GM23338 (cell line): Measurements from ENCODE around the gene MYD88. TPM values are rescaled to one million over a fixed set of nuclear protein-coding genes. Genes with fewer than 3 reads are reported as not detected.

Source experiments
- ATAC-seq: fragments of 200-7000 bp; cut with Tn5 transposase; 3 replicates; pipeline ENCODE4 v1.9.1; 2020
- DNase-seq: peaks from one replicate; pipeline ENCODE4 v3.0.0-alpha.2; 2015; ENCODE audit warnings: low spot score
- H2AFZ ChIP-seq: fragments of 200-600 bp; sonication (generic); 2 replicates; pipeline ENCODE4 v1.8.0; 2016; ENCODE audit warnings: antibody characterized with exemption, mild to moderate bottlenecking, moderate library complexity
- H3F3A ChIP-seq: fragments of 200-600 bp; sonication (generic); replicated peaks from 2 replicates; pipeline ENCODE4 v1.8.0; 2017; ENCODE audit warnings: antibody characterized with exemption, mixed run types, low read depth
- H3K27ac ChIP-seq: fragments of 200-600 bp; sonication (generic); 2 replicates; pipeline ENCODE4 v1.6.1; 2016; ENCODE audit warnings: low read depth
- H3K27me3 ChIP-seq: fragments of 200-600 bp; sonication (generic); 2 replicates; pipeline ENCODE4 v1.8.0; 2016; ENCODE audit warnings: mild to moderate bottlenecking, mixed run types, moderate library complexity; ENCODE audit not compliant: insufficient read depth
- H3K36me3 ChIP-seq: fragments of 200-600 bp; sonication (generic); 2 replicates; pipeline ENCODE4 v1.8.0; 2016; ENCODE audit warnings: mild to moderate bottlenecking; ENCODE audit not compliant: insufficient read depth
- H3K4me1 ChIP-seq: fragments of 200-600 bp; sonication (generic); 2 replicates; pipeline ENCODE4 v1.8.0; 2016; ENCODE audit warnings: mild to moderate bottlenecking, moderate library complexity; ENCODE audit not compliant: insufficient read depth
- H3K4me2 ChIP-seq: fragments of 200-600 bp; sonication (generic); 2 replicates; pipeline ENCODE4 v1.7.1; 2017; ENCODE audit warnings: mixed run types
- H3K4me3 ChIP-seq: fragments of 200-600 bp; sonication (generic); 2 replicates; pipeline ENCODE4 v1.6.1; 2016; ENCODE audit warnings: mixed run types
- H3K79me2 ChIP-seq: fragments of 200-600 bp; sonication (generic); replicated peaks from 2 replicates; pipeline ENCODE4 v1.8.0; 2017; ENCODE audit warnings: mild to moderate bottlenecking; ENCODE audit not compliant: insufficient read depth
- H3K9me2 ChIP-seq: fragments of 200-600 bp; sonication (generic); 2 replicates; pipeline ENCODE4 v1.8.0; 2017; ENCODE audit not compliant: insufficient read depth
- H4K20me1 ChIP-seq: fragments of 200-600 bp; sonication (generic); replicated peaks from 2 replicates; pipeline ENCODE4 v1.8.0; 2017; ENCODE audit warnings: mild to moderate bottlenecking; ENCODE audit not compliant: insufficient read depth
- H3K27ac Mint-ChIP-seq: 2 replicates; pipeline ENCODE4 v1.8.0; 2020; ENCODE audit warnings: inconsistent platforms, mild to moderate bottlenecking, moderate library complexity, mixed read lengths
- H3K27me3 Mint-ChIP-seq: 3 replicates; pipeline ENCODE4 v1.8.0; 2022; ENCODE audit warnings: low read depth, mild to moderate bottlenecking, moderate library complexity, mixed read lengths, inconsistent platforms; ENCODE audit not compliant: insufficient read depth, poor library complexity
- H3K36me3 Mint-ChIP-seq: 3 replicates; pipeline ENCODE4 v1.8.0; 2021; ENCODE audit warnings: low read depth, mild to moderate bottlenecking, inconsistent platforms, moderate library complexity, mixed read lengths
- H3K4me1 Mint-ChIP-seq: 3 replicates; pipeline ENCODE4 v1.8.0; 2020; ENCODE audit warnings: mild to moderate bottlenecking, inconsistent platforms, mixed read lengths
- H3K4me3 Mint-ChIP-seq: 3 replicates; pipeline ENCODE4 v1.8.0; 2021; ENCODE audit warnings: moderate library complexity, mild to moderate bottlenecking, inconsistent platforms, mixed read lengths
- H3K9me3 Mint-ChIP-seq: 3 replicates; pipeline ENCODE4 v1.8.0; 2020; ENCODE audit warnings: moderate library complexity, mild to moderate bottlenecking, inconsistent platforms, mixed read lengths
- CREB1 ChIP-seq: fragments of 250-450 bp; sonication (Bioruptor Pico); IDR thresholded peaks from 2 replicates; pipeline ENCODE4 v1.5.0; 2020; ENCODE audit warnings: low read depth, mild to moderate bottlenecking, moderate library complexity
- EZH2phosphoT487 ChIP-seq: fragments of 200-600 bp; sonication (generic); IDR thresholded peaks from one replicate; pipeline ENCODE4 v1.8.1; 2018; ENCODE audit warnings: antibody characterized with exemption; ENCODE audit not compliant: unreplicated experiment
- NANOG ChIP-seq: IDR thresholded peaks from 2 replicates; pipeline ENCODE4 v1.6.1; 2016; ENCODE audit warnings: antibody characterized with exemption, borderline replicate concordance
- ZNF331 ChIP-seq: fragments of 250-450 bp; sonication (Bioruptor Pico); IDR thresholded peaks from 2 replicates; pipeline ENCODE4 v1.5.0; 2020; ENCODE audit warnings: low read depth, mild to moderate bottlenecking, moderate library complexity
- polyA plus RNA-seq: library from polyadenylated mRNA; unstranded; fragments of >200 nt; fragmentation: Nextera tagmentation; extraction: Ambion mirVana; gene quantifications from 2 replicates; pipeline ENCODE4 v1.2.1, GENCODE V29; 2016
- total RNA-seq: library from RNA; depleted of rRNA; stranded (reverse); fragments of >200 nt; shearing (Covaris generic); gene quantifications from 2 replicates; pipeline ENCODE4 v1.2.3, GENCODE V29; 2014
- TF ChIP-seq, protein P1 (sequence below): fragments of 250-450 bp; sonication (Bioruptor Pico); IDR thresholded peaks from 2 replicates; pipeline ENCODE4 v1.5.0; 2020; ENCODE audit warnings: mild to moderate bottlenecking, moderate library complexity
- TF ChIP-seq, protein P2 (sequence below), 2 experiments: fragments of 200-600 bp in 1 of 2; sonication (generic) in 1 of 2; conservative IDR thresholded peaks; 2 replicates each; pipeline versions ENCODE4 v1.5.1 to v1.6.1; 2016 to 2017; ENCODE audit warnings: antibody characterized with exemption in 2 of 2, low read depth in 2 of 2, mild to moderate bottlenecking in 2 of 2, moderate library complexity in 1 of 2
- TF ChIP-seq, protein P3 (sequence below): IDR thresholded peaks from 2 replicates; pipeline ENCODE4 v1.6.1; 2016; ENCODE audit warnings: antibody characterized with exemption

Gene MYD88
- total and polyA plus RNA-seq, 2 experiments from 2014 or later, result 15.5 to 26.0 TPM

DNA sequence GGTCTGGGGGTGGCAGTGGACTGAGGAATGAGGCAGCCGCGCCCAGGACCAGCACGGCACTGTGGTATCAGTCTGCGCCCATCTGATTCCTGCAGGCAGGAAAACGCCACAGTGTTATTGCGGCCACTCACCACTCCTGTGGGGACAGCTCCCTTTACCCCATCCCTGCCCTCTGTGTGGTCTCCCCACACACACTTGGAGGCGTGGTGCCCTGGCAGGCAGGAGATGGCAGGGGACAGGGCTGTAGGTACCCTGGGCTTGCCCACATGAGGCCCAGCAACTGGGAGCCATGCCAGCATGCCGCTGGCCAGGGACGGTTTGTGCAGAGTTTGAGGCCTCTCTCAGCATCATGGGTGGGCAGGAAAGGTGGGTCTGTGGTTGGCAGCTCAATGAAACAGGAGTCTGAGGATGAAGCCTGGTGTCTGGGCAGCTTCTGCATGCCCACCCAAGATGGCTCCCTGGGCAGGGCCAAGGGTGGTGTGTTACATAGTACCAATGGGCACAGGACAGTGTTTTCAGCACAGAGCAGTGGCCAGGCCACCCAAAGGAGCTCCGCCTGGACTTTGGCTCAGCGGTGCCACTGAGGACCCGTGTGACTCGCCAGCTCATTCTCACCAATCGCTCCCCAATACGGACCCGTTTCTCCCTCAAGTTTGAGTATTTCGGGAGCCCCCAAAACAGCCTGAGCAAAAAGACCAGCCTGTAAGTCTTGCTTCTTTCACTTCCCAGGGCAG lies 28.7 kb upstream of the MYD88 start:
- H3K4me2 ChIP-seq, result no peak overlapping the region
- Mint-ChIP-seq H3K4me1 (no peaks in the 10 kb centered on the region), H3K27me3 (peaks cover 6% of the 10 kb centered on the region), H3K27ac (no peak overlapping the region), H3K9me3 (peaks cover 8% of the 10 kb centered on the region; the same call in 1 of the 3 replicates), H3K4me3 (no peak overlapping the region), H3K36me3 (no peaks in the 10 kb centered on the region)
- no peaks in the 10 kb centered on the region for H3K27me3 ChIP-seq
- H3K4me3 ChIP-seq, result no peak overlapping the region
- TF ChIP-seq, protein P1, sequence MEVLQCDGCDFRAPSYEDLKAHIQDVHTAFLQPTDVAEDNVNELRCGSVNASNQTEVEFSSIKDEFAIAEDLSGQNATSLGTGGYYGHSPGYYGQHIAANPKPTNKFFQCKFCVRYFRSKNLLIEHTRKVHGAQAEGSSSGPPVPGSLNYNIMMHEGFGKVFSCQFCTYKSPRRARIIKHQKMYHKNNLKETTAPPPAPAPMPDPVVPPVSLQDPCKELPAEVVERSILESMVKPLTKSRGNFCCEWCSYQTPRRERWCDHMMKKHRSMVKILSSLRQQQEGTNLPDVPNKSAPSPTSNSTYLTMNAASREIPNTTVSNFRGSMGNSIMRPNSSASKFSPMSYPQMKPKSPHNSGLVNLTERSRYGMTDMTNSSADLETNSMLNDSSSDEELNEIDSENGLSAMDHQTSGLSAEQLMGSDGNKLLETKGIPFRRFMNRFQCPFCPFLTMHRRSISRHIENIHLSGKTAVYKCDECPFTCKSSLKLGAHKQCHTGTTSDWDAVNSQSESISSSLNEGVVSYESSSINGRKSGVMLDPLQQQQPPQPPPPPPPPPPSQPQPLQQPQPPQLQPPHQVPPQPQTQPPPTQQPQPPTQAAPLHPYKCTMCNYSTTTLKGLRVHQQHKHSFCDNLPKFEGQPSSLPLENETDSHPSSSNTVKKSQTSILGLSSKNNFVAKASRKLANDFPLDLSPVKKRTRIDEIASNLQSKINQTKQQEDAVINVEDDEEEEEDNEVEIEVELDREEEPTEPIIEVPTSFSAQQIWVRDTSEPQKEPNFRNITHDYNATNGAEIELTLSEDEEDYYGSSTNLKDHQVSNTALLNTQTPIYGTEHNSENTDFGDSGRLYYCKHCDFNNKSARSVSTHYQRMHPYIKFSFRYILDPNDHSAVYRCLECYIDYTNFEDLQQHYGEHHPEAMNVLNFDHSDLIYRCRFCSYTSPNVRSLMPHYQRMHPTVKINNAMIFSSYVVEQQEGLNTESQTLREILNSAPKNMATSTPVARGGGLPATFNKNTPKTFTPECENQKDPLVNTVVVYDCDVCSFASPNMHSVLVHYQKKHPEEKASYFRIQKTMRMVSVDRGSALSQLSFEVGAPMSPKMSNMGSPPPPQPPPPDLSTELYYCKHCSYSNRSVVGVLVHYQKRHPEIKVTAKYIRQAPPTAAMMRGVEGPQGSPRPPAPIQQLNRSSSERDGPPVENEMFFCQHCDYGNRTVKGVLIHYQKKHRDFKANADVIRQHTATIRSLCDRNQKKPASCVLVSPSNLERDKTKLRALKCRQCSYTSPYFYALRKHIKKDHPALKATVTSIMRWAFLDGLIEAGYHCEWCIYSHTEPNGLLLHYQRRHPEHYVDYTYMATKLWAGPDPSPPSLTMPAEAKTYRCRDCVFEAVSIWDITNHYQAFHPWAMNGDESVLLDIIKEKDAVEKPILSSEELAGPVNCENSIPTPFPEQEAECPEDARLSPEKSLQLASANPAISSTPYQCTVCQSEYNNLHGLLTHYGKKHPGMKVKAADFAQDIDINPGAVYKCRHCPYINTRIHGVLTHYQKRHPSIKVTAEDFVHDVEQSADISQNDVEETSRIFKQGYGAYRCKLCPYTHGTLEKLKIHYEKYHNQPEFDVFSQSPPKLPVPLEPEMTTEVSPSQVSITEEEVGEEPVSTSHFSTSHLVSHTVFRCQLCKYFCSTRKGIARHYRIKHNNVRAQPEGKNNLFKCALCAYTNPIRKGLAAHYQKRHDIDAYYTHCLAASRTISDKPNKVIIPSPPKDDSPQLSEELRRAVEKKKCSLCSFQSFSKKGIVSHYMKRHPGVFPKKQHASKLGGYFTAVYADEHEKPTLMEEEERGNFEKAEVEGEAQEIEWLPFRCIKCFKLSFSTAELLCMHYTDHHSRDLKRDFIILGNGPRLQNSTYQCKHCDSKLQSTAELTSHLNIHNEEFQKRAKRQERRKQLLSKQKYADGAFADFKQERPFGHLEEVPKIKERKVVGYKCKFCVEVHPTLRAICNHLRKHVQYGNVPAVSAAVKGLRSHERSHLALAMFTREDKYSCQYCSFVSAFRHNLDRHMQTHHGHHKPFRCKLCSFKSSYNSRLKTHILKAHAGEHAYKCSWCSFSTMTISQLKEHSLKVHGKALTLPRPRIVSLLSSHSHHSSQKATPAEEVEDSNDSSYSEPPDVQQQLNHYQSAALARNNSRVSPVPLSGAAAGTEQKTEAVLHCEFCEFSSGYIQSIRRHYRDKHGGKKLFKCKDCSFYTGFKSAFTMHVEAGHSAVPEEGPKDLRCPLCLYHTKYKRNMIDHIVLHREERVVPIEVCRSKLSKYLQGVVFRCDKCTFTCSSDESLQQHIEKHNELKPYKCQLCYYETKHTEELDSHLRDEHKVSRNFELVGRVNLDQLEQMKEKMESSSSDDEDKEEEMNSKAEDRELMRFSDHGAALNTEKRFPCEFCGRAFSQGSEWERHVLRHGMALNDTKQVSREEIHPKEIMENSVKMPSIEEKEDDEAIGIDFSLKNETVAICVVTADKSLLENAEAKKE (CRISPR knock-in tag), result no peak
- TF ChIP-seq CREB1 (CRISPR knock-in tag), result no peak
- TF ChIP-seq, protein P2, sequence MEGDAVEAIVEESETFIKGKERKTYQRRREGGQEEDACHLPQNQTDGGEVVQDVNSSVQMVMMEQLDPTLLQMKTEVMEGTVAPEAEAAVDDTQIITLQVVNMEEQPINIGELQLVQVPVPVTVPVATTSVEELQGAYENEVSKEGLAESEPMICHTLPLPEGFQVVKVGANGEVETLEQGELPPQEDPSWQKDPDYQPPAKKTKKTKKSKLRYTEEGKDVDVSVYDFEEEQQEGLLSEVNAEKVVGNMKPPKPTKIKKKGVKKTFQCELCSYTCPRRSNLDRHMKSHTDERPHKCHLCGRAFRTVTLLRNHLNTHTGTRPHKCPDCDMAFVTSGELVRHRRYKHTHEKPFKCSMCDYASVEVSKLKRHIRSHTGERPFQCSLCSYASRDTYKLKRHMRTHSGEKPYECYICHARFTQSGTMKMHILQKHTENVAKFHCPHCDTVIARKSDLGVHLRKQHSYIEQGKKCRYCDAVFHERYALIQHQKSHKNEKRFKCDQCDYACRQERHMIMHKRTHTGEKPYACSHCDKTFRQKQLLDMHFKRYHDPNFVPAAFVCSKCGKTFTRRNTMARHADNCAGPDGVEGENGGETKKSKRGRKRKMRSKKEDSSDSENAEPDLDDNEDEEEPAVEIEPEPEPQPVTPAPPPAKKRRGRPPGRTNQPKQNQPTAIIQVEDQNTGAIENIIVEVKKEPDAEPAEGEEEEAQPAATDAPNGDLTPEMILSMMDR (conservative IDR thresholded peaks at IDR 0.05; ENCODE audit: low read depth in 2 of 2), result no peak
- TF ChIP-seq NANOG, result no peak
- TF ChIP-seq EZH2phosphoT487, result no peak
- TF ChIP-seq, protein P3, sequence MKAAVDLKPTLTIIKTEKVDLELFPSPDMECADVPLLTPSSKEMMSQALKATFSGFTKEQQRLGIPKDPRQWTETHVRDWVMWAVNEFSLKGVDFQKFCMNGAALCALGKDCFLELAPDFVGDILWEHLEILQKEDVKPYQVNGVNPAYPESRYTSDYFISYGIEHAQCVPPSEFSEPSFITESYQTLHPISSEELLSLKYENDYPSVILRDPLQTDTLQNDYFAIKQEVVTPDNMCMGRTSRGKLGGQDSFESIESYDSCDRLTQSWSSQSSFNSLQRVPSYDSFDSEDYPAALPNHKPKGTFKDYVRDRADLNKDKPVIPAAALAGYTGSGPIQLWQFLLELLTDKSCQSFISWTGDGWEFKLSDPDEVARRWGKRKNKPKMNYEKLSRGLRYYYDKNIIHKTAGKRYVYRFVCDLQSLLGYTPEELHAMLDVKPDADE, result no peak
- TF ChIP-seq ZNF331 (CRISPR knock-in tag), result no peak
- no peak overlapping the region for H3K27ac ChIP-seq
- H3F3A ChIP-seq, result no peaks in the 10 kb centered on the region
- no peaks in the 10 kb centered on the region for H3K79me2 ChIP-seq
- no peaks in the 10 kb centered on the region; the same call in 1 of the 2 replicates for H4K20me1 ChIP-seq
- H3K36me3 ChIP-seq, result no peaks in the 10 kb centered on the region
- H2AFZ ChIP-seq, result no peak overlapping the region
- H3K9me2 ChIP-seq, result no peaks in the 10 kb centered on the region
- DNase-seq, result no peak
- H3K4me1 ChIP-seq, result no peaks in the 10 kb centered on the region
- ATAC-seq, result no peak
